Islet of Langerhans (tissue), 1 donor: Measurements from ENCODE around the gene ACADS.

Experiments
- FAIRE-seq: peaks from one replicate; lab custom pipeline; 2011; peaks lifted over from hg19 to GRCh38; lab: Jason Lieb, UNC

ACADS gene

DNA sequence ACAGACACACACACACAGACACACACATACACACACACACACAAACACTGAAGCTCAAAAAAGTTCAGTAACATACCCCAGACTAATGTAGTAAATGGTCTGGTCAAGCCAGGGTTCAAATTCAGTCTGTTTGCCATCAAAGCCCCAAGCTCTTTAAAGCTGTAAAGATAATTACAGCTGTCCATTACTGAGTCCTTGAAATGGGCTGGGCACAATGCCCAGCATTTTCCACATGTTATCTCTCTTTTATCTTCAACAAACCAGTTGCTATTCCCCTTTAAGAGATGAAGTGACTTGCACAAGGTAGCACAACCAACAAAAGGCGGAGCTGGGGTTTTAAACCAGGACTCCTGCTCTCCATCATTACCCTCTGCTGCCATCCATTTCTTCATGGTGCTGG is 23.0 kb upstream of the ACADS start:
- FAIRE-seq, result no peak

DNA sequence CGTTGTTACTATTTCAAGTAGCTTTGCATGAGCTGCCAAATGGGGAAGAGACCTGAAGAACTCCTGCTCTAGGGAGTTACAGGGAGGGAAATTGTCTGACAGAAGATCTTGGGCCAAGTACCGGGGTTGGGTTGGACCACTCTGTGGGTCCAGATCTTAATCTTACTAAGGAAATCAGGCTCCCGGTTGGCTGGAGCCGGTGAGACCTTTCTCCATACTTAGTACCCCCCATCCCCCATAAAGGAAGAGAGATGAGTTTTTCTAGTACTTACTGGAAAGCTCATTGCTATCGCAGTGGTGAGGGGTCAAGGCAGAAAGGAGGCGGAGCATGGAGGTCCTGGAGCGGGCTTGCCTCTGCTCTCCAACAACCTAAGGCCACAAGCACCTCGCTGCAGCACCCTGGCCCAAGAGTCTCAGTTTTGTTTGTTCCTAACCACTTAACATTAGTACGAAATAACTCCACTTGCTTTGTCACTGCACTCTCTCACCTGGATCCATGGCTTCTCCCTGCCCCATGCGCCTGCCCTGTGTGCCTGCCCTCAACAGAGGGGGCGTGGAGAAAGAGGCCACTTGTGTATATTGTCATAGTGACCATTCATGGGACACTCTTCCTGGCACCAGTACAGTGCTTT is 22.2 kb upstream of the ACADS start:
- FAIRE-seq, result no peak

DNA sequence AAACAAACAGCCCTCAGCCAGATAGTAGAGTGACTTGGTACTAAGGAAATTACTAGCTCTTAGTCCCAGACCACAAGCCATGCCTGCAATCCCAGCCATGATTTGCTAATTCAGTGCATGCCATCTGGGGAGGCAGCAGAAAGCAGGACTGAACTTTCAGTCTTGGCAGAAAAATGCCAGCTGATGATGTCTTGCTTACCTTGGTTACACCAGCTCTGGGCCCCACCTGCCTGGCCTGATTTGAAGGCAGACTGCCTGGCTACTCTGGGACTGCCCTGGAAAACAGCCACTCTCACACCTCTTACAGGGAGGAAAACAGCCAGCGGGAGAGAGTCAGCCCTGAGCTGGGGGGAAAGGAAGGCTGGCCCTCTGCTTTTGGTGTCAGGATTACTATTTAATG is 20.0 kb upstream of the ACADS start:
- no peak for FAIRE-seq

GRCh38 chr12:120706029-120706428 is 19.6 kb upstream of the ACADS start:
- FAIRE-seq, result no peak

GRCh38 chr12:120708651-120709050 is 17.0 kb upstream of the ACADS start:
- FAIRE-seq, result no peak

GRCh38 chr12:120710031-120710804 is 15.4 kb upstream of the ACADS start, which contains the start of gene UNC119B:
TSS of gene UNC119B (plus strand) at chr12:120710458. CDS start at chr12:120710475, 17 bp downstream.
- FAIRE-seq, result no peak

- no peak for FAIRE-seq
Observed at GRCh38 chr12:120710805-120711296, 14.8 kb upstream of the ACADS start.

- FAIRE-seq, result no peak
Observed at GRCh38 chr12:120711411-120711810, 14.2 kb upstream of the ACADS start.

DNA sequence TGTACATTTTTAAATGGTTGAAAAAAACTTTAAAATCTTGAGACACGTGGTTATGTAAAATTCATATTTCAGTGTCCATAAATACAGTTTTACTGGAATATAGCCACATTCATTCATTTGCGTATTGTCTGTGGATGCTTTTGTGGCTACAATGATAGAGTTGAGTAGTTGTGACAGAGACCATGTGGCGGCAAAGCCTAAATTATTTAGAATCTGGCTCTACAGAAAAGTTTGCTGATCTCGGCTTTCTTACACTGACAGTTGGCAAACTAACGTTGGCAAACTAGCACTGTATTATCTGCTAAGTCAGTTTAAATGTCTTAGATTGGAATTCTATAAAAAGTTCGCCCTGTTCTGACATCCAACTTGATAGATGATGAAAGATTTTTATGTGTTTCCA is 13.0 kb upstream of the ACADS start:
- FAIRE-seq, result no peak

- no peak for FAIRE-seq
Observed at GRCh38 chr12:120713861-120714482, 11.7 kb upstream of the ACADS start.

DNA sequence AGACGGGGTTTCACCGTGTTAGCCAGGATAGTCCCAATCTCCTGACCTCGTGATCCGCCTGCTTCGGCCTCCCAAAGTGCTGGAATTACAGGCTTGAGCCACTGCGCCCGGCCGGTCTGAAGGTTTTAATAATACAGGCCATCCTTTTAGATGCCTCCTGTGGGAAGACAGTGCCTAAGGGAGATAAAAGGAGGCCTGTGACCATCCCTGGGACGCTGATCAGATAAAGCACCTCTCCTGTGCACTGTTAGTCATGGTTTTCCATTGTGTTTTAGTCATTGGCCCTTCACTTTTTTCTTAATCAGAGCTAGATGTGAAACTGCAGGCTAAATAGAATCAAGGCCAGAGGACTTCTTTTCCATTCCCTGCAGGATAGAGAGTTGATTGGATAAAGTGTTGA is 7.6 kb upstream of the ACADS start:
- no peak for FAIRE-seq

GRCh38 chr12:120719072-120719471 is 6.6 kb upstream of the ACADS start:
- FAIRE-seq, result no peak

DNA sequence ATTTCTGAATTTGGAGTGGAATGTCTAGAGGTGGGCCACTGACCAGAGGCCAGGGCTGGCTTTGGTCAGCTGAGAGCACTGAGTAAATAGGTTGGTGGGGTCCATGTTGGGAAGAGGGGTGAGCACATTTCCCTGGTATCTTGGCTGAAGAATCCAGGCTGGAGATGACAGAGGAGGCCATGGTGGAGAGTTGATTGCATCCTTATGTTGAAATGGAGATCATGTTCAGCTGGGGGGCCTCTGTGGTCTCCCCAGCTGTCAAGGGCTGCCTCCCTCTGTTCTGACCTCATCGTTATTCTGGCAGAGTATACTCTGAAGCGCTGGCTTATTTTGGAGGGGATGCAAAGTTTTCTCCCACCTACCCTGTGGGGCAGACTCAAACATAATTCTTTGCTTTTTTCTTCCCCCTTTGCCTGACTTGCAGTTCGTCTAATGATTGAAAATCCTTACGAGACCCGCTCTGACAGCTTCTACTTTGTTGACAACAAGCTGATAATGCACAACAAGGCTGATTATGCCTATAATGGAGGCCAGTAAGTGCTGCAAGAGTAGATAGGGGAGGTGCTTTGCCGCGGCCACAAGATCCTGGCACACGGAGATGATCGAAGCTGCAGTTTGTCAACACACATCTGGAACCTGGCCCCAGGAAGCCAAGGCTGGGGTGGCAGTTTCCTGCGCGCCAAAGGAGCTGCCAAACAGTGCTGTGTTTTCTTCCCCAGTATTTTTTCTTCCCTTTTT is 6.0 kb upstream of the ACADS start:
- no peak for FAIRE-seq

- no peak for FAIRE-seq
Observed at GRCh38 chr12:120720234-120720986, 5.2 kb upstream of the ACADS start.

DNA sequence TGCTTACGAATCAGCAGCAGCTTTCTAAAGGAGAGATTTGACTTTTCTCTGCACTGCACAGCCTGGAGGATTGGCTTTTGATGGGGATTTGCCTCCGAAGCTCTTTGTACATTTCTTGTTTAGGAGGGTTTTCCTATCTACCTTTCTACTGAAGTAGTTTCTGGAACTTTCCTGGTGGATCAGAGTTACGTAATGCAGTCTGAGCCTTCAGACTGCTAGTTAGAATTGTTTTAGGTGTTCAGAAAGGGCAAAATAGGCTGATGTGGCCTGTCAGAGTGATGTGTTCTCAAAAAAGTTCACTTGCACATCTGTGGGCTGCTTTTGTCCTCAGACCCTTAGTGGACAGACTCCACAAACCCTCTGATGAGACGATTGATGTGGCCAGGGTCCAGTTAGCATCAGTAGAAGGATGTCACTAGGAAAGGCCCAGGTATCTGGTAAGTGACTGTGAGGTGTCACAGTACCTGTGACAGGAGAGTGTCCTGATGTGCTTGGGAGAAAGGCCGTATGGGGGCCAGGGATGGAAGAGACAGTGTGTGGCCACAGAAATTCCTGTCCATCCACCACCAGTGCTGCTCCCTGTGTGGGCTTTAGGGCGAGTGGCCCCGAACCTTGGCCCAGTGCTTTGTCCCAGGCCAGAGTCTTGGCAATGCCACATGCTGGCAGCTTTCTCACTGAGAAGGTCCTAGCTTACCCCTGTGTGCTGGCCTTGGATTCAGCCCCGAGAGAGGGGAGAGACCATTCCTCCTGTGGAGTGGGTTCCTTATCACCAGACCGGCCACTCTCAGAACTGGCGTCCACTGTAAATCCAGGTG is 4.4 kb upstream of the ACADS start:
- no peak for FAIRE-seq

DNA sequence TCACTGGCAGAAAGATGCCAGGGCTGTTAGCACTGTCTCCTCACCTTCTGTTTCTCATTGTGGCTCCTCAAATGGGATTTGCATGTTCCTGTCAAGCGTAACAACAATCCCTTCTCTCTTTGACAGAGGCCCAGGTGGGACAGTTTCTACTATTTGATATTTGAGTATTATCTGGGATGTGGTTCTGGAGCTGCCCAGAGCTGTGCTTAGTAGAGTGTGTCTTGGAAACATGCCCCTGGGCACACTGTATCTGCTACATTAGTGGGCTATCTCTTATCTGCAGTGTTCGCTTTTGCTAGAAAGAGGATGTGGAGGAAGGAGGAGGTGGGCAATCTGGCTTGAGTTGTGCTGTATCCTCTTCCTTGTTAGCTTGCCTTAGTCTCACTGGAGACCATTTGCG is 3.8 kb upstream of the ACADS start:
- no peak for FAIRE-seq

GRCh38 chr12:120722784-120723183 is 2.8 kb upstream of the ACADS start:
- FAIRE-seq, result no peak

DNA sequence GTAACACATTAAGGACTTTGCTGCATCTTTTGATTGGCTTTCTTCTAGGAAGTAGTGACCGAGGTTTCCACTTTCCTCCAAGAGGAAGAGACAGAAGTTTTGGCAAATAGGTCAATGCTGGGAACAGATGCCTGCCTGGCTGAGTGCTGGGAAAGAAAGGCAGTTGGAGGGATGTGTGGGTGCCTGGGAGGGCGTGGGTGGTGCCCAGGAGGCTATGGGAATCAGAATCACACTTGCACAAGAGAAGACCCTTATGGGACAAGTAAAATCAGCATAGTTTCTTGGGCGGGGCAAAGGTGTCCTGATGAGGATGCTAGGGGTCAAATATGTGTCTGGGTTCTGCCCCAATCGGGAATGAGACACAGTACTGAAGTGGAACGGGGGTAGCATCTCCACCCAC is 906 bp upstream of the ACADS start:
- FAIRE-seq, result no peak

DNA sequence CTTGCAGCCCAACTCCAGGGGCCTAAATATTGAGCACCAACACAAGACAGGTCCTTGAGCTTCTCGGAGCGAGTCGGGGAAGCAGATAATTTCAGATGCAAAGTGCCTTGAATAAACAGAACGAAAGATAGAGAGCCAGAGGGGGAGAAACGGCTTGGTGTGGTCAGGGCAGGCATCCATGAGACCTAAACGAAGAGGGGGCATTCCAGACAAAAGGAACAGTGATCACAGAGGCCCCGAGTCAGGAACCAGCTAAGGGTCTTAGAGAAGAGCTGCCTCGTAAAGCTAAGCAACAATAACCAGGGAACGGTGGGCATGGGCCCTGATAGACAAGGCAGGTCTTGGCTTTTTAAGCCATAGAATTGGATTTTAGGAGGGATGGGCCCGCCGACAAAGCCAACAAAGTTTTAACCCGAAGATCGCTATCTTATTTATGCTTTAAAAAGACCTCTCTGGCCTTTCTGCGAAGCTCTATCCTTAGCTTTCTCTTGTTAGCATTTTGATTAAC is 421 bp upstream of the ACADS start:
- no peak for FAIRE-seq

- no peak for FAIRE-seq
Observed at GRCh38 chr12:120726510-120726793, 826 bp downstream of the ACADS start.

DNA sequence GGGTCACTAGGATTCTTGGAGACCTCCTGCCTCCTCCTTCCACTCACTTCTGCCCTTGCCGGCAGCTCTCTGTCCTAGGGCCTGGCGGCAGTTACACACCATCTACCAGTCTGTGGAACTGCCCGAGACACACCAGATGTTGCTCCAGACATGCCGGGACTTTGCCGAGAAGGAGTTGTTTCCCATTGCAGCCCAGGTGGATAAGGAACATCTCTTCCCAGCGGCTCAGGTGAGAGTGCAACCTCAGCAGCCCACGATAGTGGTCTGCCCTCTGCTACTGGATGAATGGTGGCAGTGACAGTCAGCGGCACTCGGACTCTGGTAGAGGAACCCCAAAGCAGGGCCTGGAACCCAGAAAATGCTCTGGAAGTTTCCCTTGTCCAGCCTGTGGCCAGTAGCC is 1.3 kb downstream of the ACADS start:
- FAIRE-seq, result no peak
